ENCODE results near the gene TXLNA. TPM values are rescaled to one million over a fixed set of nuclear protein-coding genes. Genes with fewer than 3 reads are reported as not detected.

The TXLNA gene
- total RNA-seq, 5 donors from 2014 or later (not counting 1 experiment from before 2014, with no cell fraction given): 25.3 to 47.7 (median 43.8) TPM

- 100% methylated on average over 1 of the region's 4 CpGs for WGBS (ENCODE audit: insufficient coverage)
- Histone ChIP-seq H3K27ac (ENCODE audit: low read length) (no peak overlapping the region), H3K4me1 (ENCODE audit: control insufficient read depth in 1 of 2, extremely low read depth in 1 of 2, insufficient read depth in 2 of 2, low read length in 2 of 2) (peaks cover 26 to 42% of the 10 kb centered on the region in 2 experiments), H3K27me3 (replicated peaks in 1 of 2; ENCODE audit: control insufficient read depth in 2 of 2, extremely low read depth in 1 of 2, insufficient read depth in 2 of 2, low read length in 1 of 2) (no peaks in the 10 kb centered on the region), H3K9me3 (no peaks in the 10 kb centered on the region), H3K36me3 (ENCODE audit: control insufficient read depth in 2 of 2, extremely low read depth in 1 of 2, insufficient read depth in 1 of 2, low read length in 1 of 2) (peaks cover 15 to 39% of the 10 kb centered on the region in 2 donors), H3K4me3 (ENCODE audit: control insufficient read depth in 1 of 2, extremely low read depth in 1 of 2, low read length in 1 of 2) (peak overlapping the region; percentile 25 to 98)
- H3K27ac Mint-ChIP-seq: peak overlapping the region; percentile 27 to 97
- H3K9me3 Mint-ChIP-seq: no peaks in the 10 kb centered on the region
- no peak for ATAC-seq (replicated peaks in 1 of 4)
- H3K4me3 Mint-ChIP-seq: peak overlapping the region; percentile 90 to 96 (median 94)
- no peaks in the 10 kb centered on the region for H3K27me3 Mint-ChIP-seq
- H3K4me1 Mint-ChIP-seq: peaks cover 33 to 59% (median 47%) of the 10 kb centered on the region in 3 donors
- no peak for DNase-seq
- ChIA-PET POLR2A (no interaction called here), CTCF (interaction anchor here (0.5 to 0.8 kb wide), 3 partner anchors 11 to 112 kb away, joined by 3 to 4 read pairs (median 3); no protein-coding TSS in a partner anchor)
- peaks cover 27% of the 10 kb centered on the region for H3K36me3 Mint-ChIP-seq
Observed at GRCh38 chr1:32220746-32221580, 41.5 kb downstream of the TXLNA start.

- peak overlapping the region; percentile 97 for H3K27ac ChIP-seq (ENCODE audit: low read length)
- ChIA-PET POLR2A (no interaction called here), CTCF (interaction anchor here (0.5 to 0.8 kb wide), 4 partner anchors 10 to 163 kb away, joined by 3 to 4 read pairs (median 3); no protein-coding TSS in a partner anchor)
- H3K27me3 ChIP-seq (replicated peaks in 1 of 2; ENCODE audit: control insufficient read depth in 2 of 2, extremely low read depth in 1 of 2, insufficient read depth in 2 of 2, low read length in 1 of 2): no peaks in the 10 kb centered on the region
- H3K36me3 ChIP-seq (ENCODE audit: control insufficient read depth in 2 of 2, extremely low read depth in 1 of 2, insufficient read depth in 1 of 2, low read length in 1 of 2): peaks cover 15 to 38% of the 10 kb centered on the region in 2 donors
- Mint-ChIP-seq H3K27ac (peak overlapping the region; percentile 65 to 97), H3K36me3 (peaks cover 28% of the 10 kb centered on the region), H3K4me1 (peaks cover 27 to 56% (median 45%) of the 10 kb centered on the region in 3 donors), H3K9me3 (no peaks in the 10 kb centered on the region), H3K4me3 (peak overlapping the region; percentile 90 to 96 (median 94)), H3K27me3 (no peaks in the 10 kb centered on the region)
- peak overlapping the region; percentile 89 to 98 for H3K4me3 ChIP-seq (ENCODE audit: control insufficient read depth in 1 of 2, extremely low read depth in 1 of 2, low read length in 1 of 2)
- WGBS (ENCODE audit: insufficient coverage): 10% methylated on average over 3 of the region's 13 CpGs
- DNase-seq (no peak), ATAC-seq (replicated peaks in 1 of 4) (no peak)
- H3K4me1 ChIP-seq (ENCODE audit: control insufficient read depth in 1 of 2, extremely low read depth in 1 of 2, insufficient read depth in 2 of 2, low read length in 2 of 2): peaks cover 22 to 36% of the 10 kb centered on the region in 2 experiments
- H3K9me3 ChIP-seq: no peaks in the 10 kb centered on the region
Observed at GRCh38 chr1:32221581-32221979, 42.1 kb downstream of the TXLNA start.

DNA sequence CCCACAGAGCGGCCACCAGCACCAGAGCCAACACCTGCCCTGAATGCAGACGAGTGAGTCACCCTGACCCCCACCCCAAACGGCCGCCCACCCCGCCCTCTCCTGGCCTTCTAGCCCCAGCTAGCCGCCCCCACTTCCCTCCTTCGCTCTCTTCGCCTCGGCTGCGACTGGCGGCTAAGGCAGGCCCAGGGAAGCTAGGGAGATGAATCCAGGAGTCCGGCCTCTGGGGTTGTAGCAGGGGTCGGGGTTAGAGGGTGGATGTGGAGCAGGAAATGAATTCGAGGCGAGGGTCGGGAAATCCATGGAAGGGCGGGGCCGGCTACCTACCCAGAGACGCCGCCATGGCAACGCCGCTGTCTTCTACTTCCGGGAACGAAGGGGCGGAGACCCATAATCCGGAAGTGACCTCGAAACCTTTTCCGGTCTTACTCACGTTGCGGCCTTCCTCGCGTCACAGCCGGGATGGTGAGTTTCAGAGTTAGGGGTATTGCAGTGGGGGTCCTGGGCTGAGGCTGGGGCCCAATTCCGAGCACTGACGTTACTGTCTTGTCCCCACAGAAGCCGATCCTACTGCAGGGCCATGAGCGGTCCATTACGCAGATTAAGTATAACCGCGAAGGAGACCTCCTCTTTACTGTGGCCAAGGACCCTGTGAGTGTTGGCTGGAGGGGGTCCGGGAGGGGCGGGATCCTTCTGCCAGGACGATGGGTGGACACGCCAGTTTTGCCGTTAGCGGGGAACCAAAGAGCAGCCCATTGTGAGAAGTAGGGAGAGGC, 42.7 kb downstream of the TXLNA start, which contains the start of the genes EIF3I and TMEM234:
Gene EIF3I, plus strand, starts transcription at position 428 of the 776 bp plus-strand sequence. Its CDS starts 35 bp downstream, at position 463.
Gene TMEM234, minus strand, starts transcription at position 374 of the 776 bp plus-strand sequence. Its CDS starts 31 bp downstream, at position 343.
- H3K4me3 ChIP-seq (ENCODE audit: control insufficient read depth in 1 of 2, extremely low read depth in 1 of 2, low read length in 1 of 2): peak within 1 kb of the TSS; percentile 89 to 98
- WGBS (ENCODE audit: insufficient coverage): under 1% methylated on average over 28 of the region's 46 CpGs
- no peaks in the 10 kb centered on the region for H3K9me3 ChIP-seq
- ATAC-seq (replicated peaks in 1 of 4) (peak; percentile 95 to 98 (median 96)), DNase-seq (peak; percentile 76 to 95 (median 88))
- Mint-ChIP-seq H3K27ac (peak within 1 kb of the TSS; percentile 92 to 97), H3K4me3 (peak within 1 kb of the TSS; percentile 90 to 96 (median 94)), H3K4me1 (peaks cover 24 to 54% (median 45%) of the 10 kb centered on the region in 3 donors), H3K9me3 (no peaks in the 10 kb centered on the region), H3K27me3 (no peaks in the 10 kb centered on the region), H3K36me3 (peaks cover 22% of the 10 kb centered on the region)
- POLR2A ChIA-PET: interaction anchor here in 1 of 2 donors (0.6 kb wide), 1 partner anchor 43 kb away, joined by 6 read pairs; no protein-coding TSS in a partner anchor
- no peaks in the 10 kb centered on the region for H3K27me3 ChIP-seq (replicated peaks in 1 of 2; ENCODE audit: control insufficient read depth in 2 of 2, extremely low read depth in 1 of 2, insufficient read depth in 2 of 2, low read length in 1 of 2)
- peak within 1 kb of the TSS; percentile 97 for H3K27ac ChIP-seq (ENCODE audit: low read length)
- peaks cover 11 to 36% of the 10 kb centered on the region in 2 donors for H3K36me3 ChIP-seq (ENCODE audit: control insufficient read depth in 2 of 2, extremely low read depth in 1 of 2, insufficient read depth in 1 of 2, low read length in 1 of 2)
- CTCF ChIA-PET: interaction anchor here in 1 of 2 donors (0.6 to 0.8 kb wide), 2 partner anchors 26 to 162 kb away, joined by 3 read pairs; no protein-coding TSS in a partner anchor
- peaks cover 21 to 33% of the 10 kb centered on the region in 2 experiments for H3K4me1 ChIP-seq (ENCODE audit: control insufficient read depth in 1 of 2, extremely low read depth in 1 of 2, insufficient read depth in 2 of 2, low read length in 2 of 2)

- H3K4me3 Mint-ChIP-seq: peak overlapping the region; percentile 90 to 96 (median 94)
- peaks cover 33% of the 10 kb centered on the region for H3K36me3 Mint-ChIP-seq
- no peaks in the 10 kb centered on the region for H3K27me3 Mint-ChIP-seq
- ATAC-seq (replicated peaks in 1 of 4) (no peak), DNase-seq (no peak)
- Histone ChIP-seq H3K9me3 (no peaks in the 10 kb centered on the region), H3K27ac (ENCODE audit: low read length) (no peak overlapping the region), H3K27me3 (replicated peaks in 1 of 2; ENCODE audit: control insufficient read depth in 2 of 2, extremely low read depth in 1 of 2, insufficient read depth in 2 of 2, low read length in 1 of 2) (no peaks in the 10 kb centered on the region), H3K36me3 (ENCODE audit: control insufficient read depth in 2 of 2, extremely low read depth in 1 of 2, insufficient read depth in 1 of 2, low read length in 1 of 2) (peaks cover 16 to 47% of the 10 kb centered on the region in 2 donors), H3K4me3 (ENCODE audit: control insufficient read depth in 1 of 2, extremely low read depth in 1 of 2, low read length in 1 of 2) (no peak overlapping the region), H3K4me1 (ENCODE audit: control insufficient read depth in 1 of 2, extremely low read depth in 1 of 2, insufficient read depth in 2 of 2, low read length in 2 of 2) (peaks cover 21 to 33% of the 10 kb centered on the region in 2 experiments)
- POLR2A ChIA-PET: interaction anchor here (0.6 to 1.2 kb wide), 5 partner anchors 17 to 171 kb away, joined by 3 to 4 read pairs (median 4); partner anchors contain the start of gene BSDC1 (in 1 of the 2)
- no peaks in the 10 kb centered on the region for H3K9me3 Mint-ChIP-seq
- peaks cover 24 to 56% (median 50%) of the 10 kb centered on the region in 3 donors for H3K4me1 Mint-ChIP-seq
- WGBS (ENCODE audit: insufficient coverage): 93% methylated on average over 3 of the region's 3 CpGs
- CTCF ChIA-PET: interaction anchor here in 1 of 2 donors (1.0 kb wide), 1 partner anchor 25 kb away, joined by 4 read pairs; no protein-coding TSS in a partner anchor
- H3K27ac Mint-ChIP-seq: peak overlapping the region; percentile 66 to 97
Observed at GRCh38 chr1:32223683-32224082, 44.2 kb downstream of the TXLNA start.

GRCh38 chr1:32224285-32224684, 44.8 kb downstream of the TXLNA start:
- Histone ChIP-seq H3K4me1 (ENCODE audit: control insufficient read depth in 1 of 2, extremely low read depth in 1 of 2, insufficient read depth in 2 of 2, low read length in 2 of 2) (peaks cover 21 to 33% of the 10 kb centered on the region in 2 experiments), H3K36me3 (ENCODE audit: control insufficient read depth in 2 of 2, extremely low read depth in 1 of 2, insufficient read depth in 1 of 2, low read length in 1 of 2) (peaks cover 16 to 51% of the 10 kb centered on the region in 2 donors), H3K27ac (ENCODE audit: low read length) (no peak overlapping the region), H3K4me3 (ENCODE audit: control insufficient read depth in 1 of 2, extremely low read depth in 1 of 2, low read length in 1 of 2) (no peak overlapping the region), H3K9me3 (no peaks in the 10 kb centered on the region), H3K27me3 (replicated peaks in 1 of 2; ENCODE audit: control insufficient read depth in 2 of 2, extremely low read depth in 1 of 2, insufficient read depth in 2 of 2, low read length in 1 of 2) (no peaks in the 10 kb centered on the region)
- WGBS (ENCODE audit: insufficient coverage): 93% methylated on average over 3 of the region's 4 CpGs
- peak overlapping the region; percentile 48 to 66 for H3K27ac Mint-ChIP-seq
- ChIA-PET POLR2A (no interaction called here), CTCF (interaction anchor here in 1 of 2 donors (0.7 kb wide), 1 partner anchor 9 kb away, joined by 3 read pairs; no protein-coding TSS in a partner anchor)
- DNase-seq (no peak), ATAC-seq (replicated peaks in 1 of 4) (no peak)
- no peaks in the 10 kb centered on the region for H3K9me3 Mint-ChIP-seq
- no peaks in the 10 kb centered on the region for H3K27me3 Mint-ChIP-seq
- peak overlapping the region; percentile 64 to 94 (median 90) for H3K4me3 Mint-ChIP-seq
- peaks cover 34% of the 10 kb centered on the region for H3K36me3 Mint-ChIP-seq
- peaks cover 24 to 56% (median 50%) of the 10 kb centered on the region in 3 donors for H3K4me1 Mint-ChIP-seq
